Gastroesophageal sphincter (tissue), 3 donors: ENCODE data around the gene GALNT12.

Experiments used
- CTCF ChIP-seq, 4 experiments: fragments of 200-600 bp in 2 of 4; fragments of 450-650 bp in 2 of 4; sonication (generic) in 1 of 4; IDR thresholded peaks; one replicate each; pipeline ENCODE4 v1.5.1; 2017 to 2019; ENCODE audit warnings: antibody characterized with exemption in 4 of 4, mild to moderate bottlenecking in 2 of 4, moderate library complexity in 2 of 4
- POLR2A ChIP-seq, 2 donors: fragments of 450-650 bp; IDR thresholded peaks; one replicate each; pipeline ENCODE4 v1.6.1; 2017; ENCODE audit warnings: antibody characterized with exemption in 2 of 2, mild to moderate bottlenecking in 2 of 2, moderate library complexity in 1 of 2

- TF ChIP-seq POLR2A (IDR thresholded peaks at IDR 0.05) (no peak), CTCF (IDR thresholded peaks at IDR 0.05) (no peak)
Observed at GRCh38 chr9:98794802-98795201, 12.7 kb upstream of the GALNT12 start.
